Measurements from ENCODE around the gene IGFL1. TPM values are rescaled to one million over a fixed set of nuclear protein-coding genes. Genes with fewer than 3 reads are reported as not detected.

The IGFL1 gene
- total and polyA plus RNA-seq, 12 donors, result not detected

GRCh38 chr19:46196410-46197124 is 33.0 kb upstream of the IGFL1 start:
- no peak for TF ChIP-seq POLR2A (IDR thresholded peaks at IDR 0.05)
- no peak for TF ChIP-seq CTCF (IDR thresholded peaks at IDR 0.05)
- Histone ChIP-seq H3K9me3 (replicated peaks in 1 of 3) (no peaks in the 10 kb centered on the region), H3K4me1 (replicated peaks in 1 of 2) (peaks cover 28 to 31% of the 10 kb centered on the region in 2 donors), H3K36me3 (replicated peaks in 1 of 2) (no peaks in the 10 kb centered on the region), H3K4me3 (no peak overlapping the region), H3K27me3 (no peaks in the 10 kb centered on the region), H3K27ac (no peak overlapping the region)
- 75 to 93% (median 82%) methylated on average over 6 to 8 of the region's 8 CpGs for WGBS, 4 donors
- intact Hi-C loops (cut with DNase I), result no loop called here
- DNase-seq, result no peak

GRCh38 chr19:46197314-46198070 is 32.0 kb upstream of the IGFL1 start:
- Histone ChIP-seq H3K27me3 (no peaks in the 10 kb centered on the region), H3K4me3 (no peak overlapping the region), H3K27ac (no peak overlapping the region), H3K36me3 (replicated peaks in 1 of 2) (no peaks in the 10 kb centered on the region), H3K4me1 (replicated peaks in 1 of 2) (peaks cover 28 to 34% of the 10 kb centered on the region in 2 donors), H3K9me3 (replicated peaks in 1 of 3) (no peaks in the 10 kb centered on the region)
- 60 to 66% (median 64%) methylated on average over 4 of the region's 4 CpGs for WGBS, 4 donors
- DNase-seq, result peak in 5 of 7 donors; percentile 47 to 65 (median 58)
- intact Hi-C loops (cut with DNase I), result no loop called here
- no peak for TF ChIP-seq CTCF (IDR thresholded peaks at IDR 0.05)
- TF ChIP-seq POLR2A (IDR thresholded peaks at IDR 0.05), result no peak

- intact Hi-C loops (cut with DNase I), result no loop called here
- TF ChIP-seq POLR2A (IDR thresholded peaks at IDR 0.05) (no peak), CTCF (IDR thresholded peaks at IDR 0.05) (no peak)
- Histone ChIP-seq H3K27me3 (no peaks in the 10 kb centered on the region), H3K27ac (peak overlapping the region; percentile 12 to 87 (median 45)), H3K4me1 (replicated peaks in 1 of 2) (peaks cover 22 to 23% of the 10 kb centered on the region in 2 donors), H3K36me3 (replicated peaks in 1 of 2) (no peaks in the 10 kb centered on the region), H3K4me3 (no peak overlapping the region), H3K9me3 (replicated peaks in 1 of 3) (no peaks in the 10 kb centered on the region)
- 33 to 48% (median 39%) methylated on average over 1 to 3 of the region's 3 CpGs for WGBS, 4 donors
- peak in 6 of 7 donors; percentile 32 to 83 (median 75) for DNase-seq
These were observed 30.8 kb upstream of the IGFL1 start for GRCh38 chr19:46198756-46199155.

- intact Hi-C loops (cut with DNase I), result no loop called here
- no peak overlapping the region for H3K4me3 ChIP-seq
- H3K27me3 ChIP-seq, result no peaks in the 10 kb centered on the region
- peaks cover 20 to 23% of the 10 kb centered on the region in 2 donors for H3K4me1 ChIP-seq (replicated peaks in 1 of 2)
- DNase-seq, result peak; percentile 80 to 93 (median 91)
- H3K27ac ChIP-seq, result peak overlapping the region in 4 of 5 donors; percentile 32 to 86 (median 50)
- 41 to 54% (median 43%) methylated on average over 16 of the region's 16 CpGs for WGBS, 4 donors
- H3K9me3 ChIP-seq (replicated peaks in 1 of 3), result no peaks in the 10 kb centered on the region
- H3K36me3 ChIP-seq (replicated peaks in 1 of 2), result no peaks in the 10 kb centered on the region
- TF ChIP-seq POLR2A (IDR thresholded peaks at IDR 0.05) (peak in 1 of 2 donors; percentile 45), CTCF (IDR thresholded peaks at IDR 0.05) (no peak)
These were observed 27.9 kb upstream of the IGFL1 start for GRCh38 chr19:46201454-46202310.
